Stomach smooth muscle (tissue), 2 donors: ENCODE data around the gene SLC17A6.

Source experiments
- H3K27ac ChIP-seq: one replicate; pipeline ENCODE4 v1.7.0; 2013; ENCODE audit warnings: mild to moderate bottlenecking, low read length, inconsistent platforms
- H3K27me3 ChIP-seq, 2 donors: one replicate each; pipeline ENCODE4 v1.7.0; 2013; ENCODE audit warnings: low read length in 2 of 2; ENCODE audit not compliant: insufficient read depth in 2 of 2, control insufficient read depth in 1 of 2
- H3K36me3 ChIP-seq, 2 donors: one replicate each; pipeline ENCODE4 v1.7.0; 2013; ENCODE audit warnings: low read length in 2 of 2; ENCODE audit not compliant: control insufficient read depth in 2 of 2, insufficient read depth in 2 of 2
- H3K4me1 ChIP-seq: one replicate; pipeline ENCODE4 v1.7.0; 2013; ENCODE audit warnings: low read length; ENCODE audit not compliant: control insufficient read depth, insufficient read depth
- H3K4me3 ChIP-seq, 2 donors: one replicate each; pipeline ENCODE4 v1.7.0; 2013; ENCODE audit warnings: low read length in 2 of 2
- H3K9ac ChIP-seq, 2 donors: one replicate each; pipeline ENCODE4 v1.7.0; 2013; ENCODE audit warnings: low read length in 2 of 2, mild to moderate bottlenecking in 1 of 2
- H3K9me3 ChIP-seq, 2 donors: one replicate each; pipeline ENCODE4 v1.7.0; 2013; ENCODE audit warnings: low read length in 2 of 2; ENCODE audit not compliant: control insufficient read depth in 2 of 2
- donor health status: healthy.
- donor health status: Pancreatic carcinoma.

The SLC17A6 gene

DNA sequence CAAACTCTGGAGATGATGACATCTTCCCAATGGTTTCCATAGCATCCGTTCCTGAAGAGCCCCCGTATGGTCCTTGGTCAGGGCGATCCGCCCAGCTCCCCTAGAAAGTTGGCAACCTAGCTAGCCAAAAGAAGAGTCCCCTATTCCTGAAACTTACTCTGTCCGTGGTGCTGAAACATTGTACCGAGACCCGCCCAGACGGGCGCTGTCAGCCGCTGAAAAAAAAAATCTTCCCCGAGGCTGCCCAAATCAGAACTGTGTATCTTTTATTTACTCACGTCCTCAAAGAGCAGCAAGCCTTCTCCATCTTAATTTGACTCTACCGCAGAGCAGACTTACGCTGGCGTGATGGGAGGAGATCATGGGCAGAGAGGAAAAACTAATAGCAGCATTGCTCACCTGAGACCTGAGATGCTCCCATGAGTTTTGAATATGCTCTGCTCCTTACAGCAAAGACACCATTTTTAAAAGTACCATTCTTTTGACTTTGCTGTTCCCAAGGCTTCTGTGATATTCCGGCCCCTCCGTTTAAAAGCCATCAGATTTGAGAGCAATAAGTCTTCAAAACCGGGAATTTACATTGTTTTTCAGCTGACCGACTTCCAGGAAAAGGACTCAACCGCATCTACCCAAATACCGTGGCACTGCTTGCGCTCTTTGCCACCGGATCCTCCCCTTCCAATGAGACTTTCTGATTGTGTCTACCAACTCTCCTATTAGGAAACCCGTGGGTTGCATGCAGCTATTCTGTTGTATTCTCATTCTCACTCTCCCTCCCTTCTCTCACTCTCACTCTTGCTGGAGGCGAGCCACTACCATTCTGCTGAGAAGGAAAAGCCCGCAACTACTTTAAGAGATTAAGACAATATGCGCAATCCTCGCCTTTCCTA lies at the start of gene SLC17A6:
Gene SLC17A6 (plus strand): TSS at position 786 of the 890 bp plus-strand sequence. CDS start 153 bp downstream, outside the sequence.
- Histone ChIP-seq H3K9me3 (no peaks in the 10 kb centered on the region), H3K9ac (no peak within 1 kb of the TSS), H3K27me3 (peaks cover 36 to 54% of the 10 kb centered on the region in 2 donors), H3K4me3 (no peak within 1 kb of the TSS), H3K27ac (no peak within 1 kb of the TSS), H3K4me1 (no peaks in the 10 kb centered on the region), H3K36me3 (no peaks in the 10 kb centered on the region)

GRCh38 chr11:22302368-22302767 lies 35.8 kb upstream of the SLC17A6 start:
- H3K4me3 ChIP-seq = no peak overlapping the region
- no peak overlapping the region for H3K27ac ChIP-seq
- no peaks in the 10 kb centered on the region for H3K9me3 ChIP-seq
- H3K36me3 ChIP-seq = no peaks in the 10 kb centered on the region
- H3K4me1 ChIP-seq = no peaks in the 10 kb centered on the region
- no peaks in the 10 kb centered on the region for H3K27me3 ChIP-seq
- H3K9ac ChIP-seq = no peak overlapping the region

DNA sequence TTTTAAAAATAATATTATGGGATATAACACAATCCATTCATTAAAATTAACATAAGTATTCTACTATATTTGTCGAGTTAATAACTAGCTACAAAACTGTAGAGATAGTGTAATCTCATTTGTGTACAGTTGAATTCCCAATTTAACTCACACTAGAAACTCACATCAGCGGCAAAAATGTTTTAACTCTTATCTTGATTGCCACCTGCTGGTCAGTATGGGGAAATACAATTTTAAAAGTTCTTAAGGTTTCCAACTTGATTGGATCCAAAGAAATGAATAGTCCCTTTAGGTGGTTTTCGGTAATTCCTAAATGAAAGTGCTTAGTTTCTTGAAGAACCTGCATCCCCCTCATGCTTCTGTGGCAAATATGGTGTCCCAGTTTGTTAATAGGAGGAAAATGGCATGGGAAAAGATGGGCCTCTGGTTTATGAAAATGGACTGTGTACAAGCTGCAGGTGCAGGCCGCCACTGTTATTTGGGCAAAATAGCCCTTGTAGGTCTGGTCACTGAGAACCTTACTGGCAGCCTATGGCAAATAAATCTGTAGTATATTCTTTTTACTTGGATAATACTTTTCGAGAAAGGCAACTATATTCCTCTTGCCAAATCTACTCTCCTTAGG lies 33.7 kb upstream of the SLC17A6 start:
- Histone ChIP-seq H3K4me3 (no peak overlapping the region), H3K4me1 (no peaks in the 10 kb centered on the region), H3K9me3 (no peaks in the 10 kb centered on the region), H3K27ac (no peak overlapping the region), H3K9ac (no peak overlapping the region), H3K27me3 (no peaks in the 10 kb centered on the region), H3K36me3 (no peaks in the 10 kb centered on the region)

DNA sequence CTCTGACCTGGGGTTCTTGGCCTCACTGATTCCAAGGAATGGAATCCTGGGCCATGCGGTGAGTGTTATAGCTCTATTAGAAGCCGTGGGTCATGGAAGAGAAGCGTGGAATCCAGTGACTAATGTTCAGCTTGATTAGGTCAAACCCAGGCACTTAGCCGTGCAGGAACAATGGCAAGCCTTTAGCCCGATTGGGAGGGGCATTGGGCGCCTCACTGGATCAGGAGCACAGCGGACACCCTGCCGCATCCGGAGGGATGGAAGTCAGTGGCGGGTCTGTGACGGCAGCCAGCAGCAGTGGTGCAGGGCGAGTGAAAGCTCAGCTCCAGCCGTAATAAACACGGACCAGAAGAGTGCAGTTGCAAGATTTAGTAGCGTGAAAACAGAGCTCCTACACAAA lies 20.5 kb upstream of the SLC17A6 start:
- no peak overlapping the region for H3K27ac ChIP-seq
- no peaks in the 10 kb centered on the region for H3K9me3 ChIP-seq
- H3K27me3 ChIP-seq = peaks cover 0 to 2% of the 10 kb centered on the region in 2 donors
- H3K4me1 ChIP-seq = no peaks in the 10 kb centered on the region
- H3K4me3 ChIP-seq = no peak overlapping the region
- H3K9ac ChIP-seq = no peak overlapping the region
- no peaks in the 10 kb centered on the region for H3K36me3 ChIP-seq

GRCh38 chr11:22331771-22332170 lies 6.4 kb upstream of the SLC17A6 start:
- no peaks in the 10 kb centered on the region for H3K36me3 ChIP-seq
- no peak overlapping the region for H3K4me3 ChIP-seq
- H3K27me3 ChIP-seq = no peaks in the 10 kb centered on the region
- H3K9ac ChIP-seq = no peak overlapping the region
- H3K9me3 ChIP-seq = no peaks in the 10 kb centered on the region
- H3K27ac ChIP-seq = no peak overlapping the region
- no peaks in the 10 kb centered on the region for H3K4me1 ChIP-seq

DNA sequence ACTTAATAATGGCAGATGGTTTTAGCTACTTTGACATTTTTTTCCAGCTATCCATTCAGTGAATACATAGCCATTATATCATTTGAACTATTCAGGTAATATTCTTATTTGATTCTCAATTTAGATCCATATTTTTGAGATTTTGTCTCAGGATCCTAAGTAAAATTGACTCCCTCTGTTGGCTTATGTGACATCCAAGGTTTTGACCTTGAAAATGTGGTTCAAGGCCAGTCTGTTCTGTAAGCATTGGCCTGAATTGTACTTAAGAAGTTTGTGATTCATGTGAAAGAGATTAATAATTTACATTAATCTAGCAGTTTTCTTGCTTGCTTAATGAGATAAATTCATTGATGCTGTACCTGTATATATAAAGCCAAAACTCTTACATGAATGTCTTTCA lies 1.6 kb upstream of the SLC17A6 start:
- Histone ChIP-seq H3K27ac (no peak overlapping the region), H3K36me3 (no peaks in the 10 kb centered on the region), H3K9me3 (no peaks in the 10 kb centered on the region), H3K4me3 (no peak overlapping the region), H3K4me1 (no peaks in the 10 kb centered on the region), H3K9ac (no peak overlapping the region), H3K27me3 (peaks cover 24 to 42% of the 10 kb centered on the region in 2 donors)

GRCh38 chr11:22339611-22340010 lies 1.4 kb downstream of the SLC17A6 start:
- Histone ChIP-seq H3K9me3 (no peaks in the 10 kb centered on the region), H3K9ac (no peak overlapping the region), H3K36me3 (no peaks in the 10 kb centered on the region), H3K27ac (no peak overlapping the region), H3K27me3 (peaks cover 51 to 61% of the 10 kb centered on the region in 2 donors), H3K4me3 (no peak overlapping the region), H3K4me1 (no peaks in the 10 kb centered on the region)

DNA sequence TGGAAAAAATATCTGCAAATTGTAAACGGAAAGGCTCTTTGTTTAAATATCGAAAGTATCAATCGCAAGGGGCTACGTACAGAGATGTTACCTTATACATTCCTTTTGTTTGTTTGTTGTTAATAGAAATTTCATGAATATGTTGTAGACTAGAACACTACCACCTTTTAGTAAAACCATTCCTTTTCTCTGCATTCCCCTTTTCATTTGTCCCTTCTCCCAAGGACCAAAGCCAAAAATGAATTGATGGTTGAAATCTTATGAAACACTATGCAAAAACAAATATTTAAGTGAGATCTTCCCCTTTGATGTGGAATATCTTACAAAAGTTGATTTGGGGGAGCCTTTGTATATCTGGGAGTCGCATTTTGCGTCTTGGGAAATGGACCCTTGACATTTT lies 2.1 kb downstream of the SLC17A6 start:
- Histone ChIP-seq H3K27me3 (peaks cover 51 to 61% of the 10 kb centered on the region in 2 donors), H3K27ac (no peak overlapping the region), H3K36me3 (no peaks in the 10 kb centered on the region), H3K4me1 (no peaks in the 10 kb centered on the region), H3K4me3 (no peak overlapping the region), H3K9me3 (no peaks in the 10 kb centered on the region), H3K9ac (no peak overlapping the region)

- Histone ChIP-seq H3K36me3 (no peaks in the 10 kb centered on the region), H3K4me3 (no peak overlapping the region), H3K27ac (no peak overlapping the region), H3K9me3 (no peaks in the 10 kb centered on the region), H3K27me3 (peaks cover 51 to 61% of the 10 kb centered on the region in 2 donors), H3K9ac (no peak overlapping the region), H3K4me1 (no peaks in the 10 kb centered on the region)
Measured at GRCh38 chr11:22340701-22341587, 2.8 kb downstream of the SLC17A6 start.

DNA sequence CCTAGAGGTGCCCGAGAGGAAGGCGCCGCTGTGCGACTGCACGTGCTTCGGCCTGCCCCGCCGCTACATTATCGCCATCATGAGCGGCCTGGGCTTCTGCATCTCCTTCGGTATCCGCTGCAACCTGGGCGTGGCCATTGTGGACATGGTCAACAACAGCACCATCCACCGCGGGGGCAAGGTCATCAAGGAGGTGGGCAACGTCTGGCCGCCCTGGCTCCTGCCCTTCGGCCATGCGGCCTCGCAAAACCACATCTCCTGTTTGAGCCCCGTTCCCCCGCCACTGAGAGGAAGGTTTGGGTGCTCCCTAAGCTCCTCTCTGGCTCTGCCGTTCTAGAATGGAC lies 3.4 kb downstream of the SLC17A6 start:
- H3K27me3 ChIP-seq = peaks cover 55 to 61% of the 10 kb centered on the region in 2 donors

More for the DNA sequence above, 3.4 kb downstream of the SLC17A6 start:
- no peak overlapping the region for H3K4me3 ChIP-seq
- H3K4me1 ChIP-seq = no peaks in the 10 kb centered on the region
- no peak overlapping the region for H3K9ac ChIP-seq
- no peaks in the 10 kb centered on the region for H3K36me3 ChIP-seq
- no peak overlapping the region for H3K27ac ChIP-seq
- H3K9me3 ChIP-seq = no peaks in the 10 kb centered on the region
